Measurements from ENCODE around the gene MGAT1. TPM values are rescaled to one million over a fixed set of nuclear protein-coding genes. Genes with fewer than 3 reads are reported as not detected.
A peak's percentile ranks its signal among the peaks of the same experiment; 100 is the strongest.

Gene MGAT1
- total RNA-seq, 1 donor from 2014 or later, result 45.6 TPM

DNA sequence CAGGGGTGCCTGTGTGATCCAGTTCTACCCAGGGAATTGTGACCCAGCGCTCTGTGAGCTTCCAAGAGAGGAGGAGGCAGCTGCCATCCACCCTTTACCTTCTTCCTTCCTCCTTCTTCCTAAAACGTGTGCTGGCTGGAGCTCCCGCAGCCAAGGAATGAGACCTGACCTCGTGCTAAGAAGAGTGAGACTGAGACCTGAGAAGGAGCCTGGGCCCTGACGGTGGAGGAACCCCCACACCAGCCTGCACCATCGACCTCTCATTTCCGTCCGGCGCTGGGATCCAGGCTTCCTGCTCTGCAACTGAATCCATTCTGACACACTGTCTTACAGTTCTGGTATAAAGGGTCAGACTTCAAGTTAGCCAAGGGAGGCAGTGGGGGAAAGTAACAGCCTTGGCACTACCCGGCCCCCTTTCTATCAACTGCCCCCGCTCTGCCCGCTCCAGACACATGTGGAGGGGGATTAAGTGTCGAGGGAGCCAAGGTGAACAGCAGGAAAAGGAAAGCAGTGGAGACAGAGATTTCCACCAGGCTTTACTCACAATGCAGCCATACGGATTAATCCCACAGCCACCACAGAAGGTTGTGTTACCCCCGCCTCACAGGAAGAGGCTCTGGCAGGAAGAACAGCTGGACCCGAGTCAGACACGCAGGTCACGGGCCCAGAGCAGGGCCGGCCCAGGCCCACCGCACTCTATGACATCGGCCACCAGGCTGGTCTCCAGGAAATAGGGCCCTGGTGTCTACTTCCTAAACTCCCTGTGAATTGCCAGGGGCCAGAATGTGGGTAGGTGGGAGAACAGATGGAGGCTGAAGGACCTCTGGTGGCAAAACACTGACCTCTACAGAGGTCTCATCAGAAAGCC, 15.8 kb downstream of the MGAT1 start:
- H3K36me3 Mint-ChIP-seq (ENCODE audit: unreplicated experiment), result no peaks in the 10 kb centered on the region
- H3K9me3 Mint-ChIP-seq (ENCODE audit: unreplicated experiment), result peaks cover 9% of the 10 kb centered on the region
- peak overlapping the region; percentile 81 for H3K27ac Mint-ChIP-seq (ENCODE audit: unreplicated experiment)
- TF ChIP-seq, protein P1, sequence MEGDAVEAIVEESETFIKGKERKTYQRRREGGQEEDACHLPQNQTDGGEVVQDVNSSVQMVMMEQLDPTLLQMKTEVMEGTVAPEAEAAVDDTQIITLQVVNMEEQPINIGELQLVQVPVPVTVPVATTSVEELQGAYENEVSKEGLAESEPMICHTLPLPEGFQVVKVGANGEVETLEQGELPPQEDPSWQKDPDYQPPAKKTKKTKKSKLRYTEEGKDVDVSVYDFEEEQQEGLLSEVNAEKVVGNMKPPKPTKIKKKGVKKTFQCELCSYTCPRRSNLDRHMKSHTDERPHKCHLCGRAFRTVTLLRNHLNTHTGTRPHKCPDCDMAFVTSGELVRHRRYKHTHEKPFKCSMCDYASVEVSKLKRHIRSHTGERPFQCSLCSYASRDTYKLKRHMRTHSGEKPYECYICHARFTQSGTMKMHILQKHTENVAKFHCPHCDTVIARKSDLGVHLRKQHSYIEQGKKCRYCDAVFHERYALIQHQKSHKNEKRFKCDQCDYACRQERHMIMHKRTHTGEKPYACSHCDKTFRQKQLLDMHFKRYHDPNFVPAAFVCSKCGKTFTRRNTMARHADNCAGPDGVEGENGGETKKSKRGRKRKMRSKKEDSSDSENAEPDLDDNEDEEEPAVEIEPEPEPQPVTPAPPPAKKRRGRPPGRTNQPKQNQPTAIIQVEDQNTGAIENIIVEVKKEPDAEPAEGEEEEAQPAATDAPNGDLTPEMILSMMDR (IDR thresholded peaks at IDR 0.05; ENCODE audit: partially characterized antibody, unreplicated experiment), result no peak
- H3K27me3 Mint-ChIP-seq (ENCODE audit: unreplicated experiment), result no peaks in the 10 kb centered on the region
- H3K4me1 Mint-ChIP-seq (ENCODE audit: low read depth, unreplicated experiment), result peaks cover 26% of the 10 kb centered on the region
- no peak for DNase-seq
- peak overlapping the region; percentile 55 for H3K4me3 Mint-ChIP-seq (ENCODE audit: unreplicated experiment)

DNA sequence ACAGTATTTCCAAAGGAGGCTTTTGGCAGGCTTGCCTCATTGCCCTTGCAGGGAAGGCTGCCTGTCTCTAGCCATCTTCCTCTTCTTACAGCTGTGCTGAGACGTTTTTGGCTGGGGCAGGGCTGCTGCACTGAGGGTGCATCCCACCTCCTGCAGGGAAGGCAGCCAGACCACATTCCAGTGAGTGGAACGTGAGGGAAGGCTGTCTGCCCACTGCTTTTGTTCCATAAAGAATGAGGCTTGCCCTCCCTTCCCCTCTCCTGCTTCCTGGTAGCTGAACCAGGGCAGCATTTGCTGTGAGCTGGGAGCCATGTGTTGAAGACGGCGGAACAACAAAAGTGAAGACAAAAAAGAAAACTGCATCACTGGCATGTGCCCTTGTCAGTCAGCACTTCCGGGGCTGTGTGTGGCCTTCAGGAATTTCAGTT, 16.8 kb downstream of the MGAT1 start:
- Mint-ChIP-seq H3K4me1 (ENCODE audit: low read depth, unreplicated experiment) (peaks cover 24% of the 10 kb centered on the region), H3K36me3 (ENCODE audit: unreplicated experiment) (no peaks in the 10 kb centered on the region), H3K27me3 (ENCODE audit: unreplicated experiment) (no peaks in the 10 kb centered on the region), H3K9me3 (ENCODE audit: unreplicated experiment) (peaks cover 5% of the 10 kb centered on the region), H3K27ac (ENCODE audit: unreplicated experiment) (no peak overlapping the region), H3K4me3 (ENCODE audit: unreplicated experiment) (no peak overlapping the region)
- no peak for DNase-seq
- TF ChIP-seq, protein P1 (IDR thresholded peaks at IDR 0.05; ENCODE audit: partially characterized antibody, unreplicated experiment), result no peak

GRCh38 chr5:180785121-180785781, 17.4 kb downstream of the MGAT1 start:
- TF ChIP-seq, protein P1 (IDR thresholded peaks at IDR 0.05; ENCODE audit: partially characterized antibody, unreplicated experiment), result no peak
- Mint-ChIP-seq H3K4me1 (ENCODE audit: low read depth, unreplicated experiment) (peaks cover 23% of the 10 kb centered on the region), H3K4me3 (ENCODE audit: unreplicated experiment) (no peak overlapping the region), H3K9me3 (ENCODE audit: unreplicated experiment) (peaks cover 7% of the 10 kb centered on the region), H3K27me3 (ENCODE audit: unreplicated experiment) (no peaks in the 10 kb centered on the region), H3K27ac (ENCODE audit: unreplicated experiment) (no peak overlapping the region), H3K36me3 (ENCODE audit: unreplicated experiment) (no peaks in the 10 kb centered on the region)
- DNase-seq, result no peak

DNA sequence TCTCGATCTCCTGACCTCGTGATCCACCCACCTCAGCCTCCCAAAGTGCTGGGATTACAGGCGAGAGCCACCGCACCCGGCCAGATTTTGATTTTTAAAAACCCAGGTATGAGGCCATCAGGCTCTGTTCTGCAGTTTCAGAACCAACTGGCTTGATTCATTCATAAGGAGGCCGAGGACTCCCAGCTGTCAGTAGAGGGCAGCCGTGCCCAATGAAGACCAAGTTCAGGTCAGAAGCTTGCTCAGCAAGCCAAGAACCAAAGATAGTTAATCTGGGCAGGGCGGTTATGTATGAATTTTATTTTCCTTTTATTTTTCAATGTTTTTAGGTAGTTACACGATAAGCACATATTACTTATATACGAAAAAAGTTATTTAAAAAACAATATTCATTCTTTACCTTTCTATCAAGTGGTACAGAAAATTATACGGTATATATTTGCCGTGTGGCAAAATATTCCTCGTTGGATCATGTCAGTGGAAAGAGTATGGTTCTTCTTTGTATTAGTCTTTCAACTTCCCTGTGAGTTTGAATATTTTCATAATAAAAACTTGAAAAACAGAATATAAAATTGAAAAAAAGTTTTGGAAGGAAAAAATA, 18.0 kb downstream of the MGAT1 start:
- H3K36me3 Mint-ChIP-seq (ENCODE audit: unreplicated experiment), result no peaks in the 10 kb centered on the region
- peaks cover 7% of the 10 kb centered on the region for H3K9me3 Mint-ChIP-seq (ENCODE audit: unreplicated experiment)
- H3K27me3 Mint-ChIP-seq (ENCODE audit: unreplicated experiment), result no peaks in the 10 kb centered on the region
- no peak overlapping the region for H3K27ac Mint-ChIP-seq (ENCODE audit: unreplicated experiment)
- H3K4me3 Mint-ChIP-seq (ENCODE audit: unreplicated experiment), result no peak overlapping the region
- peak; percentile 66 for DNase-seq
- TF ChIP-seq, protein P1 (IDR thresholded peaks at IDR 0.05; ENCODE audit: partially characterized antibody, unreplicated experiment), result no peak
- H3K4me1 Mint-ChIP-seq (ENCODE audit: low read depth, unreplicated experiment), result peaks cover 22% of the 10 kb centered on the region
